Endothelial cell of umbilical vein (primary cell): Measurements from ENCODE around the gene TBC1D25. TPM values are rescaled to one million over a fixed set of nuclear protein-coding genes. Genes with fewer than 3 reads are reported as not detected.

Experiments used
- BruUV-seq: library from RNA; stranded (reverse); fragments of 400-500 nt; replicated peaks from 2 replicates; lab custom pipeline; 2021; lab: Mats Ljungman, UMichigan
- CTCF ChIA-PET: fragments of 300-600, 350-600 bp; sonication (Branson Sonifier 250); formaldehyde crosslinking; loops from one replicate; lab custom pipeline; 2021; ENCODE audit warnings: antibody characterized with exemption, inconsistent platforms; lab: Charles Lee
- POLR2A ChIA-PET: fragments of 300-600, 350-600 bp; sonication (Branson Sonifier 250); formaldehyde crosslinking; loops from one replicate; lab custom pipeline; 2021; ENCODE audit warnings: antibody characterized with exemption, inconsistent platforms; lab: Charles Lee
- DNase-seq: peaks from one replicate; pipeline ENCODE4 v3.0.0-alpha.2; 2011; ENCODE audit warnings: low read depth, low spot score
- FAIRE-seq: peaks from 2 replicates; lab custom pipeline; 2011; peaks lifted over from hg19 to GRCh38; lab: Jason Lieb, UNC
- H2AFZ ChIP-seq: 2 replicates; pipeline ENCODE4 v1.6.0; 2012; ENCODE audit warnings: low read depth, low read length, control low read depth, inconsistent platforms
- H3K27ac ChIP-seq: 2 replicates; pipeline ENCODE4 v1.5.1; 2011; ENCODE audit warnings: low read depth, mild to moderate bottlenecking, control low read depth, low read length, moderate library complexity; ENCODE audit not compliant: insufficient read depth
- H3K27me3 ChIP-seq, 2 experiments: 2 replicates each; pipeline versions ENCODE4 v1.6.0 to v1.6.1; 2011; ENCODE audit warnings: low read length in 2 of 2, mixed read lengths in 1 of 2; ENCODE audit not compliant: control insufficient read depth in 2 of 2, insufficient read depth in 2 of 2
- H3K36me3 ChIP-seq, 2 experiments: 2 replicates in 1 of 2; 3 replicates in 1 of 2; pipeline ENCODE4 v1.5.1; 2011; ENCODE audit warnings: low read length in 2 of 2, mild to moderate bottlenecking in 1 of 2, moderate library complexity in 1 of 2; ENCODE audit not compliant: control insufficient read depth in 2 of 2, insufficient read depth in 2 of 2; ENCODE audit errors: extremely low read depth in 1 of 2
- H3K4me1 ChIP-seq: 3 replicates; pipeline ENCODE4 v1.5.1; 2011; ENCODE audit warnings: mild to moderate bottlenecking, low read length; ENCODE audit not compliant: control insufficient read depth, insufficient read depth; ENCODE audit errors: extremely low read depth
- H3K4me2 ChIP-seq: 2 replicates; pipeline ENCODE4 v1.6.1; 2011; ENCODE audit warnings: low read length, control low read depth, mixed read lengths; ENCODE audit not compliant: insufficient read depth
- H3K4me3 ChIP-seq, 3 experiments: fragments of 200-600 bp in 1 of 3; sonication (generic), shearing (Covaris generic) in 1 of 3; replicated peaks in 1 of 3; 2 replicates each; pipeline ENCODE4 v1.5.1; 2011 to 2016; ENCODE audit warnings: control low read depth in 3 of 3, low read length in 3 of 3, mild to moderate bottlenecking in 2 of 3, inconsistent platforms in 1 of 3, low read depth in 1 of 3, moderate library complexity in 1 of 3; ENCODE audit not compliant: insufficient read depth in 1 of 3
- H3K79me2 ChIP-seq: 2 replicates; pipeline ENCODE4 v1.6.0; 2012; ENCODE audit warnings: low read length, inconsistent platforms; ENCODE audit not compliant: control insufficient read depth, insufficient read depth
- H3K9ac ChIP-seq: replicated peaks from 2 replicates; pipeline ENCODE3; 2011; ENCODE audit warnings: low read length, control low read depth; ENCODE audit not compliant: insufficient read depth; ENCODE audit errors: extremely low read depth
- H3K9me1 ChIP-seq: replicated peaks from 3 replicates; pipeline ENCODE4 v1.6.0; 2011; ENCODE audit warnings: mild to moderate bottlenecking, low read length; ENCODE audit not compliant: control insufficient read depth, insufficient read depth; ENCODE audit errors: extremely low read depth
- H3K9me3 ChIP-seq: replicated peaks from 2 replicates; pipeline ENCODE4 v1.5.1; 2012; ENCODE audit warnings: low read length, inconsistent platforms; ENCODE audit not compliant: control insufficient read depth, insufficient read depth
- H4K20me1 ChIP-seq: replicated peaks from 2 replicates; pipeline ENCODE3; 2011; ENCODE audit warnings: mild to moderate bottlenecking, low read length; ENCODE audit not compliant: control insufficient read depth, insufficient read depth; ENCODE audit errors: extremely low read depth
- EZH2 ChIP-seq: IDR thresholded peaks from 2 replicates; pipeline ENCODE4 v1.6.1; 2012; ENCODE audit warnings: borderline replicate concordance, low read depth, mild to moderate bottlenecking, moderate library complexity, low read length, inconsistent platforms; ENCODE audit not compliant: severe bottlenecking
- FOS ChIP-seq: IDR thresholded peaks from 2 replicates; pipeline ENCODE4 v1.6.1; 2011; ENCODE audit warnings: mild to moderate bottlenecking, low read length, moderate library complexity, borderline replicate concordance; ENCODE audit not compliant: insufficient read depth
- GATA2 ChIP-seq: IDR thresholded peaks from 2 replicates; pipeline ENCODE4 v1.7.0; 2011; ENCODE audit warnings: low read depth, mild to moderate bottlenecking, moderate library complexity, mixed read lengths, low read length; ENCODE audit not compliant: insufficient read length, insufficient read depth
- JUN ChIP-seq: IDR thresholded peaks from 2 replicates; pipeline ENCODE4 v1.6.1; 2011; ENCODE audit warnings: borderline replicate concordance, low read depth; ENCODE audit not compliant: insufficient read length, insufficient read depth
- MYC ChIP-seq: IDR thresholded peaks from one replicate; pipeline ENCODE4 v1.6.1; 2011; ENCODE audit warnings: mild to moderate bottlenecking, low read depth, low read length
- POLR2A ChIP-seq: IDR thresholded peaks from 2 replicates; pipeline ENCODE4 v1.6.1; 2012; ENCODE audit warnings: low read depth, mild to moderate bottlenecking, control low read depth, low read length
- POLR2AphosphoS5 ChIP-seq: IDR thresholded peaks from 2 replicates; pipeline ENCODE4 v1.6.1; 2012; ENCODE audit warnings: low read depth, mild to moderate bottlenecking, control low read depth, low read length, moderate library complexity; ENCODE audit not compliant: insufficient read depth
- dilution Hi-C: fragments of 300-500 bp; cut with MboI; formaldehyde crosslinking; loops from one replicate; pipeline ENCODE4 v1.15.0; 2019; ENCODE audit warnings: low sequenced_read_pairs; ENCODE audit not compliant: extremely low pct_ligation_motif_present
- intact Hi-C: fragments of 100-400 bp; cut with micrococcal nuclease; formaldehyde crosslinking; loops from one replicate; pipeline ENCODE4 v1.10.0; 2022
- polyA plus RNA-seq, 4 experiments: library from polyadenylated mRNA; depleted of rRNA in 3 of 4; stranded (reverse) in 3 of 4; unstranded in 1 of 4; fragments of >200 nt; gene quantifications; 2 replicates each; pipeline versions ENCODE4 v1.2.1 to v1.2.3, GENCODE V29; 2011 to 2012; ENCODE audit warnings: missing spikeins in 1 of 4
- total RNA-seq: library from RNA; stranded (reverse); gene quantifications from 2 replicates; pipeline ENCODE4 v1.2.3, GENCODE V29; 2021
- TF ChIP-seq, protein P1 (sequence below): IDR thresholded peaks from 2 replicates; pipeline ENCODE4 v1.6.1; 2011; ENCODE audit not compliant: insufficient read depth, insufficient read length
- TF ChIP-seq, protein P2 (sequence below), 2 donors: IDR thresholded peaks; 1 replicate in 1 of 2; 2 replicates in 1 of 2; pipeline ENCODE4 v1.5.1; 2011; ENCODE audit warnings: low read length in 2 of 2, mild to moderate bottlenecking in 2 of 2, moderate library complexity in 2 of 2, control low read depth in 1 of 2, inconsistent platforms in 1 of 2, low read depth in 1 of 2; ENCODE audit not compliant: insufficient read depth in 1 of 2; ENCODE audit errors: extremely low read depth in 1 of 2

TBC1D25 gene
- total and polyA plus RNA-seq, 2 donors (not counting 3 experiments of a cell fraction or from before 2014, with no cell fraction given): 16.0 to 16.3 TPM

- Histone ChIP-seq H3K9ac (no peak overlapping the region), H2AFZ (no peak overlapping the region), H3K4me3 (no peak overlapping the region), H3K27me3 (no peaks in the 10 kb centered on the region), H3K4me1 (peaks cover 2% of the 10 kb centered on the region), H3K27ac (no peak overlapping the region), H3K36me3 (peaks cover 0 to 7% of the 10 kb centered on the region in 2 experiments), H3K9me1 (no peaks in the 10 kb centered on the region), H4K20me1 (no peaks in the 10 kb centered on the region), H3K4me2 (no peak overlapping the region), H3K79me2 (no peaks in the 10 kb centered on the region), H3K9me3 (no peaks in the 10 kb centered on the region)
- dilution Hi-C loops (no loop called here), intact Hi-C loops (no loop called here)
- no TSS peak for BruUV-seq
- DNase-seq (no peak), FAIRE-seq (no peak)
- ChIA-PET CTCF (no interaction called here), POLR2A (no interaction called here)
- TF ChIP-seq FOS: no peak
- TF ChIP-seq, protein P1, sequence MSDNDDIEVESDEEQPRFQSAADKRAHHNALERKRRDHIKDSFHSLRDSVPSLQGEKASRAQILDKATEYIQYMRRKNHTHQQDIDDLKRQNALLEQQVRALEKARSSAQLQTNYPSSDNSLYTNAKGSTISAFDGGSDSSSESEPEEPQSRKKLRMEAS: no peak
- no peak for TF ChIP-seq POLR2AphosphoS5
- no peak for TF ChIP-seq POLR2A
- TF ChIP-seq, protein P2, sequence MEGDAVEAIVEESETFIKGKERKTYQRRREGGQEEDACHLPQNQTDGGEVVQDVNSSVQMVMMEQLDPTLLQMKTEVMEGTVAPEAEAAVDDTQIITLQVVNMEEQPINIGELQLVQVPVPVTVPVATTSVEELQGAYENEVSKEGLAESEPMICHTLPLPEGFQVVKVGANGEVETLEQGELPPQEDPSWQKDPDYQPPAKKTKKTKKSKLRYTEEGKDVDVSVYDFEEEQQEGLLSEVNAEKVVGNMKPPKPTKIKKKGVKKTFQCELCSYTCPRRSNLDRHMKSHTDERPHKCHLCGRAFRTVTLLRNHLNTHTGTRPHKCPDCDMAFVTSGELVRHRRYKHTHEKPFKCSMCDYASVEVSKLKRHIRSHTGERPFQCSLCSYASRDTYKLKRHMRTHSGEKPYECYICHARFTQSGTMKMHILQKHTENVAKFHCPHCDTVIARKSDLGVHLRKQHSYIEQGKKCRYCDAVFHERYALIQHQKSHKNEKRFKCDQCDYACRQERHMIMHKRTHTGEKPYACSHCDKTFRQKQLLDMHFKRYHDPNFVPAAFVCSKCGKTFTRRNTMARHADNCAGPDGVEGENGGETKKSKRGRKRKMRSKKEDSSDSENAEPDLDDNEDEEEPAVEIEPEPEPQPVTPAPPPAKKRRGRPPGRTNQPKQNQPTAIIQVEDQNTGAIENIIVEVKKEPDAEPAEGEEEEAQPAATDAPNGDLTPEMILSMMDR (IDR thresholded peaks at IDR 0.05; ENCODE audit: extremely low read depth in 1 of 2, insufficient read depth in 1 of 2, low read depth in 1 of 2, low read length in 2 of 2): no peak
- no peak for TF ChIP-seq MYC
- no peak for TF ChIP-seq EZH2
- TF ChIP-seq GATA2: no peak
- TF ChIP-seq JUN: no peak
These were observed 20.5 kb downstream of the TBC1D25 start for GRCh38 chrX:48560056-48560455.
